HS-27A (cell line): ENCODE results near the gene ARHGAP42.

Experiments used
- DNase-seq: peaks from one replicate; pipeline ENCODE4 v3.0.0-alpha.2; 2012; ENCODE audit warnings: low read depth, missing footprints

Gene ARHGAP42

GRCh38 chr11:101022256-101022655, 335.2 kb downstream of the ARHGAP42 start:
- no peak for DNase-seq

GRCh38 chr11:101028644-101029043, 341.6 kb downstream of the ARHGAP42 start:
- no peak for DNase-seq

GRCh38 chr11:101030015-101030414, 342.9 kb downstream of the ARHGAP42 start:
- DNase-seq = no peak

GRCh38 chr11:101030692-101031091, 343.6 kb downstream of the ARHGAP42 start:
- DNase-seq = no peak

- no peak for DNase-seq
Observed at GRCh38 chr11:101031713-101032112, 344.6 kb downstream of the ARHGAP42 start.

- DNase-seq = no peak
Observed at GRCh38 chr11:101032991-101033390, 345.9 kb downstream of the ARHGAP42 start.

- no peak for DNase-seq
Observed at GRCh38 chr11:101034076-101034475, 347.0 kb downstream of the ARHGAP42 start.

GRCh38 chr11:101035872-101036271, 348.8 kb downstream of the ARHGAP42 start:
- DNase-seq = no peak
